ENCODE data around the gene SIRT7. TPM values are rescaled to one million over a fixed set of nuclear protein-coding genes. Genes with fewer than 3 reads are reported as not detected.
A peak's percentile ranks its signal among the peaks of the same experiment; 100 is the strongest.
"Not testable (repeated sequence)": the region's sequence is repeated elsewhere in the genome, so short reads cannot be mapped to it uniquely, and the experiment has no call there.

SIRT7 gene
- total RNA-seq, 2 experiments from 2014 or later: 56.7 to 57.5 TPM

- DNase-seq (peak in 2 of 14 experiments; percentile 40 to 56), ATAC-seq (ENCODE audit: poor library complexity) (no peak)
- no peaks in the 10 kb centered on the region for H3K27me3 ChIP-seq (ENCODE audit: control insufficient read depth in 1 of 2, insufficient read depth in 2 of 2, low read length in 2 of 2)
- no peak overlapping the region for H3K4me3 ChIP-seq (ENCODE audit: low read length)
- TF ChIP-seq, protein P1, sequence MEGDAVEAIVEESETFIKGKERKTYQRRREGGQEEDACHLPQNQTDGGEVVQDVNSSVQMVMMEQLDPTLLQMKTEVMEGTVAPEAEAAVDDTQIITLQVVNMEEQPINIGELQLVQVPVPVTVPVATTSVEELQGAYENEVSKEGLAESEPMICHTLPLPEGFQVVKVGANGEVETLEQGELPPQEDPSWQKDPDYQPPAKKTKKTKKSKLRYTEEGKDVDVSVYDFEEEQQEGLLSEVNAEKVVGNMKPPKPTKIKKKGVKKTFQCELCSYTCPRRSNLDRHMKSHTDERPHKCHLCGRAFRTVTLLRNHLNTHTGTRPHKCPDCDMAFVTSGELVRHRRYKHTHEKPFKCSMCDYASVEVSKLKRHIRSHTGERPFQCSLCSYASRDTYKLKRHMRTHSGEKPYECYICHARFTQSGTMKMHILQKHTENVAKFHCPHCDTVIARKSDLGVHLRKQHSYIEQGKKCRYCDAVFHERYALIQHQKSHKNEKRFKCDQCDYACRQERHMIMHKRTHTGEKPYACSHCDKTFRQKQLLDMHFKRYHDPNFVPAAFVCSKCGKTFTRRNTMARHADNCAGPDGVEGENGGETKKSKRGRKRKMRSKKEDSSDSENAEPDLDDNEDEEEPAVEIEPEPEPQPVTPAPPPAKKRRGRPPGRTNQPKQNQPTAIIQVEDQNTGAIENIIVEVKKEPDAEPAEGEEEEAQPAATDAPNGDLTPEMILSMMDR (IDR thresholded peaks at IDR 0.05): no peak
- intact Hi-C loops (cut with DNase I, micrococcal nuclease): no loop called here
- H3K4me3 Mint-ChIP-seq: peak overlapping the region; percentile 15
- peaks cover 35% of the 10 kb centered on the region for H3K4me1 Mint-ChIP-seq (ENCODE audit: low read depth)
- no peaks in the 10 kb centered on the region for H3K27me3 Mint-ChIP-seq
- no peaks in the 10 kb centered on the region for H3K9me3 ChIP-seq (ENCODE audit: control insufficient read depth in 1 of 2, insufficient read depth in 1 of 2, low read length in 2 of 2)
- peaks cover 58% of the 10 kb centered on the region for H3K4me1 ChIP-seq (ENCODE audit: insufficient read depth, low read length)
- peaks cover 8% of the 10 kb centered on the region for H3K36me3 ChIP-seq (ENCODE audit: insufficient read depth, low read length)
- peaks cover 23% of the 10 kb centered on the region for H3K36me3 Mint-ChIP-seq (ENCODE audit: low read depth)
- no peaks in the 10 kb centered on the region for H3K9me3 Mint-ChIP-seq
- H3K27ac Mint-ChIP-seq: no peak overlapping the region
- H3K27ac ChIP-seq (ENCODE audit: low read depth in 1 of 2, low read length in 2 of 2): no peak overlapping the region
- ChIA-PET POLR2A (interaction anchor here (0.6 kb wide), 1 partner anchor 17 kb away, joined by 3 read pairs; no protein-coding TSS in a partner anchor), CTCF (interaction anchor here (0.8 kb wide), 1 partner anchor 39 kb away, joined by 3 read pairs; no protein-coding TSS in a partner anchor)
These were observed 2.9 kb upstream of the SIRT7 start for GRCh38 chr17:81920612-81921536.

DNA sequence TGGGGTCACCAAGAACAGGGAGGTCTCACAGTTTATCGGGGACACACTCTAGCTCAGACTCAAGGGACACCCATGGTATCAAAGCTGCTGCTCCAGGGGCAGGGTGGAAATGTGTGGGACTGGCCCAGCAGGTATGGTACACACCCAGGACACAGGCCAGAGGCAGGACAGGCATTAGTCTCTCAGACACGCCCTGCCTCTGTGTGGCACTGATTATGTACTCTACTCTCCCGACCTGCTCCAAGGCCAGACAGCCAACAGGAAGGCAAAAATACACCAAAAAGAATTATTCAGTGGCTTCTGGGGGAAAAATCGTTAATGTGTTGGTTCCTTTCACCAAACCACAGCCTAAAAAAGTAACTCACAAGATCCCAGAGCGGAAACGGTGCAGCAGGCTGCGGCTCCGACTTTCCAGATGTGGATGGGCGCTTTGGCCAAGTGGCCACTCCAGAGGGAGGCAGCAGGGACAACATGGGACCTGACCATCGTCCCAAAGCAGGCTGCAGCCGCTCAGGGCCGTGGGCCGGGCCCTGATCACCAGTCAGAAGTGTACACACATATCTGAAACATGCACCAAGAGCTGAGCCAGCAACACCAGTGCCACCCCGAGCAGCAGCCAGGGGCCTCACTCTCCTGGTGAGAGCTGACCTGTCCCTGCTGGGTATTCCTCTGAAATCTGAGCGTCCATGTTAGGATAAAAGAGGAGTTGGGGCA is 1.0 kb upstream of the SIRT7 start:
- ATAC-seq (ENCODE audit: poor library complexity): no peak
- Histone ChIP-seq H3K9me3 (ENCODE audit: control insufficient read depth in 1 of 2, insufficient read depth in 1 of 2, low read length in 2 of 2) (no peaks in the 10 kb centered on the region), H3K27me3 (ENCODE audit: control insufficient read depth in 1 of 2, insufficient read depth in 2 of 2, low read length in 2 of 2) (no peaks in the 10 kb centered on the region), H3K4me1 (ENCODE audit: insufficient read depth, low read length) (peaks cover 48% of the 10 kb centered on the region), H3K27ac (ENCODE audit: low read depth in 1 of 2, low read length in 2 of 2) (peak overlapping the region in 1 of 2 donors; percentile 1), H3K36me3 (ENCODE audit: insufficient read depth, low read length) (peaks cover 27% of the 10 kb centered on the region), H3K4me3 (ENCODE audit: low read length) (no peak overlapping the region)
- peaks cover 37% of the 10 kb centered on the region for H3K36me3 Mint-ChIP-seq (ENCODE audit: low read depth)
- peaks cover 27% of the 10 kb centered on the region for H3K4me1 Mint-ChIP-seq (ENCODE audit: low read depth)
- POLR2A ChIA-PET: no interaction called here
- TF ChIP-seq, protein P1 (IDR thresholded peaks at IDR 0.05): no peak
- intact Hi-C loops (cut with DNase I, micrococcal nuclease): loop anchor here (1.0 to 5.0 kb wide), 2 partner anchors 58 to 87 kb away; partner anchors contain the start of gene MCRIP1 (in 1 of the 2)
- H3K4me3 Mint-ChIP-seq: peak overlapping the region; percentile 66
- CTCF ChIA-PET: no interaction called here
- no peak for DNase-seq
- no peaks in the 10 kb centered on the region for H3K27me3 Mint-ChIP-seq
- peak overlapping the region; percentile 85 for H3K27ac Mint-ChIP-seq
- no peaks in the 10 kb centered on the region for H3K9me3 Mint-ChIP-seq

DNA sequence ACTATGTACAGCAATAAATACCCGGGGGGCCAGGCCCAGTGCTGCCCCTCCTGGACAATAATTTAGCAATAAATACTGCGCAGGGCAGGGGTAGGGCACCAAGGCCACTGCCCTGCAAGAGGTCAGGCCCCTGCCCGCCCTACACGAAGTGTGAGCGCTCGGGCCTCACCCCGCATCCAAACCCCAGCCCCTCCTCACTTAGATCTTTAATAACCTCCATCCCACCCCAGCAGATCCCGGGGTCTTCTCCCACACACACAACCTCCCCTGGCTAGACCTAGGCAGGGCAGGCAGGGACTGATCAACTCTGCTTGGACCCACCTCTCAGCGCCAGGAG is 325 bp upstream of the SIRT7 start:
- POLR2A ChIA-PET: interaction anchor here (3.0 kb wide), 1 partner anchor 9 kb away, joined by 26 read pairs; the partner anchor contains the start of gene MAFG
- CTCF ChIA-PET; H3K9me3 ChIP-seq (ENCODE audit: control insufficient read depth in 1 of 2, insufficient read depth in 1 of 2, low read length in 2 of 2); H3K27me3 Mint-ChIP-seq; H3K27me3 ChIP-seq (ENCODE audit: control insufficient read depth in 1 of 2, insufficient read depth in 2 of 2, low read length in 2 of 2); DNase-seq; H3K9me3 Mint-ChIP-seq: not testable (repeated sequence)
- Histone ChIP-seq H3K4me3 (ENCODE audit: low read length) (peak overlapping the region; percentile 71), H3K4me1 (ENCODE audit: insufficient read depth, low read length) (peaks cover 41% of the 10 kb centered on the region), H3K27ac (ENCODE audit: low read depth in 1 of 2, low read length in 2 of 2) (peak overlapping the region in 1 of 2 donors; percentile 23), H3K36me3 (ENCODE audit: insufficient read depth, low read length) (peaks cover 34% of the 10 kb centered on the region)
- ATAC-seq (ENCODE audit: poor library complexity): peak; percentile 5
- Mint-ChIP-seq H3K36me3 (ENCODE audit: low read depth) (peaks cover 40% of the 10 kb centered on the region), H3K4me1 (ENCODE audit: low read depth) (peaks cover 26% of the 10 kb centered on the region), H3K4me3 (peak overlapping the region; percentile 97), H3K27ac (peak overlapping the region; percentile 85)
- intact Hi-C loops (cut with DNase I, micrococcal nuclease): loop anchor here (1.0 to 5.0 kb wide), 2 partner anchors 57 to 86 kb away; partner anchors contain the start of gene MCRIP1 (in 1 of the 2)

Data from CD4-positive, alpha-beta T cell (primary cell).